Measurements from ENCODE around the gene JAG1.

GRCh38 chr20:10639737-10640556 is 33.9 kb downstream of the JAG1 start:
- TF ChIP-seq, protein P1, sequence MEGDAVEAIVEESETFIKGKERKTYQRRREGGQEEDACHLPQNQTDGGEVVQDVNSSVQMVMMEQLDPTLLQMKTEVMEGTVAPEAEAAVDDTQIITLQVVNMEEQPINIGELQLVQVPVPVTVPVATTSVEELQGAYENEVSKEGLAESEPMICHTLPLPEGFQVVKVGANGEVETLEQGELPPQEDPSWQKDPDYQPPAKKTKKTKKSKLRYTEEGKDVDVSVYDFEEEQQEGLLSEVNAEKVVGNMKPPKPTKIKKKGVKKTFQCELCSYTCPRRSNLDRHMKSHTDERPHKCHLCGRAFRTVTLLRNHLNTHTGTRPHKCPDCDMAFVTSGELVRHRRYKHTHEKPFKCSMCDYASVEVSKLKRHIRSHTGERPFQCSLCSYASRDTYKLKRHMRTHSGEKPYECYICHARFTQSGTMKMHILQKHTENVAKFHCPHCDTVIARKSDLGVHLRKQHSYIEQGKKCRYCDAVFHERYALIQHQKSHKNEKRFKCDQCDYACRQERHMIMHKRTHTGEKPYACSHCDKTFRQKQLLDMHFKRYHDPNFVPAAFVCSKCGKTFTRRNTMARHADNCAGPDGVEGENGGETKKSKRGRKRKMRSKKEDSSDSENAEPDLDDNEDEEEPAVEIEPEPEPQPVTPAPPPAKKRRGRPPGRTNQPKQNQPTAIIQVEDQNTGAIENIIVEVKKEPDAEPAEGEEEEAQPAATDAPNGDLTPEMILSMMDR (IDR thresholded peaks at IDR 0.05; ENCODE audit: low read depth, low read length, poor library complexity, severe bottlenecking) = no peak
- no peak for TF ChIP-seq EZH2phosphoT487 (IDR thresholded peaks at IDR 0.05; ENCODE audit: borderline replicate concordance, low read length)

Data from DOHH2 (cell line).